Measurements from ENCODE around the gene APOA5.
"Not testable (repeated sequence)": the region's sequence is repeated elsewhere in the genome, so short reads cannot be mapped to it uniquely, and the experiment has no call there.

The APOA5 gene

GRCh38 chr11:116772443-116773202, 19.1 kb downstream of the APOA5 start, which contains the start of gene BUD13:
BUD13 (minus strand) TSS chr11:116772987; CDS start chr11:116772964, 23 bp downstream.
- H3K4me3 ChIP-seq (replicated peaks in 1 of 2; ENCODE audit: low read depth in 2 of 2, low read length in 2 of 2), result peak within 1 kb of the TSS; percentile 80 to 92

GRCh38 chr11:116771935-116772334, 19.7 kb downstream of the APOA5 start:
- no peak for TF ChIP-seq CTCF (IDR thresholded peaks at IDR 0.05; ENCODE audit: low read depth, low read length)
- H3K4me3 ChIP-seq (replicated peaks in 1 of 2; ENCODE audit: low read depth in 2 of 2, low read length in 2 of 2), result peak overlapping the region; percentile 80 to 92

More at GRCh38 chr11:116772443-116773202, 19.1 kb downstream of the APOA5 start, which contains the start of gene BUD13:
- peak; percentile 83 to 85 for DNase-seq (ENCODE audit: low read depth in 2 of 2)
- TF ChIP-seq CTCF (IDR thresholded peaks at IDR 0.05; ENCODE audit: low read depth, low read length), result no peak

GRCh38 chr11:116762132-116762531, 29.5 kb downstream of the APOA5 start:
- TF ChIP-seq CTCF (IDR thresholded peaks at IDR 0.05; ENCODE audit: low read depth, low read length), result no peak
- H3K4me3 ChIP-seq (replicated peaks in 1 of 2; ENCODE audit: low read depth in 2 of 2, low read length in 2 of 2), result no peak overlapping the region
- DNase-seq (ENCODE audit: low read depth in 2 of 2), result no peak

More at GRCh38 chr11:116771935-116772334, 19.7 kb downstream of the APOA5 start:
- DNase-seq (ENCODE audit: low read depth in 2 of 2), result no peak

GRCh38 chr11:116756044-116756443, 35.6 kb downstream of the APOA5 start:
- DNase-seq (ENCODE audit: low read depth in 2 of 2); H3K4me3 ChIP-seq (replicated peaks in 1 of 2; ENCODE audit: low read depth in 2 of 2, low read length in 2 of 2): not testable (repeated sequence)

GRCh38 chr11:116750070-116750718, 41.5 kb downstream of the APOA5 start:
- no peak overlapping the region for H3K4me3 ChIP-seq (replicated peaks in 1 of 2; ENCODE audit: low read depth in 2 of 2, low read length in 2 of 2)
- TF ChIP-seq CTCF (IDR thresholded peaks at IDR 0.05; ENCODE audit: low read depth, low read length), result no peak
- DNase-seq (ENCODE audit: low read depth in 2 of 2), result no peak

- no peak for TF ChIP-seq CTCF (IDR thresholded peaks at IDR 0.05; ENCODE audit: low read depth, low read length)
- DNase-seq (ENCODE audit: low read depth in 2 of 2), result peak; percentile 33 to 70
- no peak overlapping the region for H3K4me3 ChIP-seq (replicated peaks in 1 of 2; ENCODE audit: low read depth in 2 of 2, low read length in 2 of 2)
Observed at GRCh38 chr11:116742104-116742503, 49.6 kb downstream of the APOA5 start.

- no peak for DNase-seq (ENCODE audit: low read depth in 2 of 2)
- no peak overlapping the region for H3K4me3 ChIP-seq (replicated peaks in 1 of 2; ENCODE audit: low read depth in 2 of 2, low read length in 2 of 2)
- TF ChIP-seq CTCF (IDR thresholded peaks at IDR 0.05; ENCODE audit: low read depth, low read length), result no peak
Observed at GRCh38 chr11:116740741-116741140, 50.9 kb downstream of the APOA5 start.
